NCI-H1436 treated with DMSO at 0.1 percent for 48 hours (cell line): ENCODE results near the gene CSTA.
"Not testable (repeated sequence)": the region's sequence is repeated elsewhere in the genome, so short reads cannot be mapped to it uniquely, and the experiment has no call there.

Source experiments
- DNase-seq: peaks from one replicate; lab custom pipeline; 2025; lab: John Stamatoyannopoulos, UW

The CSTA gene

DNA sequence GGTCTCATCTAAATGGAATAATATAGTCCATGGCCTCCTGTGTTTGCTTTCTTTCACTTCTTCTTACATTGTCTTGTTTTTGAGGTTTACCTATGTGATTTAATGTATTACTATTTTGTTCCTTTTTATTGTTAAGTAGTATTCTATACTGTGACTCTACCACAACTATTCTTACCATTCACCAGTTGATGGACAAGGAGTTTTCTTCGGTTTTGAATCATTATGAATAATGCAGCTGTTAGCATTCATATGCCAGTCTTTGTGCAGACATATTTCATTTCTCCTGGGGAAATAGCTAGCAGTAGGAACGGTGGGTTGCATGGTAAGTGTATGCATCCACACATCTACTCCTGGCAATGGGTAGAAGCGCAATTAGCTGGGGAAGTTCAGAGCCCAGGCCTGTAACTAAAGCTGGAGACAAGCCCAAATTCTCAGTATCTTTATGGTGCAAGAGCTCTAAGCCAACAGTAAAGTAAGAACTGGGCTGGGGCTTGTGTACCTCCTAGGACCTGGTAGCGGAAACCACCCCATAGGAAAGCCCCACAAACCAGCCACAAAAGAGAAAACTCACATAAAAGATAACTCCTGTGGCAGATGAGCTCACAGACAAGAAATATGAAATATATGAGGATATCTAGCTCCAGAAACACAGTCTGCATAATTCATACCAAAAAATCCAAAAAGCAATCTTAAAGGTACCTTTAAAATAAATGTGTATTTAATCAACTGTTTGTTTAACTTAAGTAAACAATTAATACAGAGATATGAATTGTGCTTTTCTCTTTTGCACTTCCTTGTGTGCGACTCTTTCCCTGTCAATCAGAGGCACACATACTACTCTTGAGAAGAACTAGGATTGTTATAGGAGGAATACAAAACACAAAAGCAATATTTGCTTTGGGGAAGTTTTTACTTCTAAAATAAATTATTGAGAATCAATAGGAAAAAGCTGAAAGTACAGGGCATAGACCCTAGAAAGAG is 2.7 kb upstream of the CSTA start:
- no peak for DNase-seq

DNA sequence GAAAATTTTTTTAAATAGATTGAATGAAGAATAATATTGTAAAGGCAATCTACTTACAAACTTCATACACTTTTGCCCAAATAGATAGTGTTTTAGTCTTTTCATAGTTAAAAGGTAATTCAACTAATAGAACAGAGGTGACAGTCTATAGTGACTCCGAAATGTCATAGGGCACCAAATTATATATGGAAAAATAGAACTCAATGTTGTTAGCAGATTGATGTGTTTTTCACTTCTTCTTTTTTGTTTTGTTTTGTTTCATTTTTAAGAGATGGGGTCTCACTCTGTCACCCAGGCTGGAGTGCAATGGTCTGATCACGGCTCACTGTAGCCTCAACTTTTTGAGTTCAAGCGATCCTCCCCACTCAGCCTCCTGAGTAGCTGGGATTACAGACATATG is 721 bp downstream of the CSTA start:
- no peak for DNase-seq

DNA sequence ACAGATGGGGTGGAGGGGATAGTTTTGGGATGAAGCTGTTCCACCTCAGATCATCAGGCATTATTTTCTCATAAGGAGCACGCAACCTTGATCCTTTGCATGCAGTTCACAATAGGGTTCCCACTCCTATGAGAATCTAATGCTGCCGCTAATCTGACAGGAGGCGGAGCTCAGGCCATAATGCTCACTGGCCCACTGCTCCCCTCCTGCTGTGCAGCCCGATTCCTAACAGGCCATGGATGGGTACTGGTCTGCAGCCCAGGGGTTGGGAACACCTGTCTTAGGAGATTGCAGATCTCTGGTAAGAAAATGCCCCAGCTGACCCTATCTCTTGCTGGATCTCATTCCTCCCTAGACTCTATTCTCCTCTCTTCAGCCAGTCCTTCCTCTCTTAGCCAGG is 6.8 kb downstream of the CSTA start:
- no peak for DNase-seq

- DNase-seq = no peak
These were observed 7.5 kb downstream of the CSTA start for GRCh38 chr3:122332551-122332950.

GRCh38 chr3:122342803-122343202 is 17.8 kb downstream of the CSTA start:
- DNase-seq = no peak

GRCh38 chr3:122343654-122344053 is 18.6 kb downstream of the CSTA start:
- DNase-seq = no peak

DNA sequence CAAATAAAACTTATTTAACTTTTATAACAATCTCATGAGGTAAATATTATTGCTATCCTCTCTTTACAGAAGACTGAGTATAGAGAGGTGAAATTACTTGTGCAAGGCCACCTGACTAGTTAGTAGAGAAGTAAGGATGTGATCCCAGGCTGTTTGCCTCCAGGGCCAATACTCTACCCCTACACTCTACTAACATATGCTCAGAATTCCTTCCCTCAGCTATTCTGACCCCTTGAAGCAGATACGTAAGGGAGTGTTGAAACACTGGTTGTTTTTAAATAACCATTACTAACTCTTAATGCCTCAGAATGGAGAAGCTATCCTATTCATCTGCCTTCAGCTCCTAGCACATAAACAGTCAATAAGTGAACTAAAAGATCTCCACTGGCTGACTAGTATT is 24.1 kb downstream of the CSTA start:
- DNase-seq = no peak

DNA sequence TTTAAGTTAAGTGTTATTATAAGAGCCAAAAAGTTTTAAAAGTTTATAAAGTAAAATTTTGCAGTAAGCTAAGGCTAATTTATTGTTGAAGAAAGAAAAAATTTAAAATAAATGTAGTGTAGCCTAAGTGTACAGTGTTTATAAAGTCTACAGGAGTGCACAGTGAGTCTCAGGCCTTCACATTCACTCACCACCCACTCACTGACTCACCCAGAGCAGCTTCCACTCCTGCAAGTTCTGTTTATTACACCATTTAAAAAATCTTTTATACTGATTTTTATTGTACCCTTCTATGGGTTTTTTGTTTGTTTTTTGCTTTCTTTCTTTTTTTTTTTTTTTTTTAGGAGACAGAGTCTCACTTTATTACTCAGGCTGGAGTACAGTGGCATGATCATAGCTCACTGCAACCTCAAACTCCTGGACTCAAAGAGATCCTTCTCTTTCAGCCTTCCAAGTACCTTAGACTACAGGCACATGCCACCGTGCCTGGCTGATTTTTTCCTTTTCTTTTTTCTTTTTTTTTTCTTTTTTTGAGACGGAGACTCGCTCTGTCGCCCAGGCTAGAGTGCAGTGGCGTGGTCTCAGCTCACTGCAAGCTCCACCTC is 25.9 kb downstream of the CSTA start:
- no peak for DNase-seq

GRCh38 chr3:122351612-122352011 is 26.6 kb downstream of the CSTA start:
- no peak for DNase-seq

DNA sequence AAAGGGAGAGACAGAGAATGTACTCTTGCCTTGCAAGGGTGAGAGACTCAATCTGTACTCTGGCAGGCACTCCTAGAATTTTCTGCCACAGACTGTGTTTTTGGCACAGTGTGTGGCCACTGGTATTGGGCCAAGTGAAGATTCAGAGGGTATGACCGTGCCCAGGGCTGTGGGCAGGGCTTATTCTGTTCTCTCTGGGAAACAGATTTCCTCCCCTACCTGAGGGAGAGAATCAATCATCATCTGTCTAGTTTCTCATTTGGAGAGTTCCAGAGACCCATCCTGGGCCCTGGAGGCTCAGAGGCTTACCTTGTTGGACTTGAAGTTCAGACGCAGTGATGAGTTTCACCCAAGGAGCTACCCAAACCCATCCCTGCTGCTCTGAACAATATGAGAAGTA is 28.2 kb downstream of the CSTA start:
- DNase-seq = no peak

DNA sequence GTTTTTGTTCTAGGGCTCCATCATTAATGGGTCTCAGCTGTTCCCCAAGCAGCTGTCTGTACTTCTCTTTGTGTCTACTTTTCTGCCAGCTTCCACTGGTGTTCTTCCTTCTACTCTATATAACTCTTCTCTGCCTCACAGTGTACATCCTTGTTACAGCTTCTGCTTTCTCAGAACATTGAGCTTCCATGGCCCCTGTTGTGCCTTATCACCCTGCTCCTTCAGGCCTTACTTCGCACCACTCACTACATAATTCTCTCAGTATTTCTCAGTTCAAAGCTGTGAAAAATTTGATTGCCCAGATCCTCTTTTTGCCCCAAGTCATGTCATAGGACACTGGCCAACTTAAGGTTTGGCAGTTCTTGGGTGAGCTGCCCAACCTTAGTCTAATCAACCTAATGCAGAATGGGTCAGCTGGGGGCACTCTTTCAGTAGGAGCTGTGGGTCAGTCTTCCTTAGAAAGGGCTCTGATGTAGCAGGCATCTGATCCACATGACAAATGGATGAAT is 28.9 kb downstream of the CSTA start:
- no peak for DNase-seq

- no peak for DNase-seq
These were observed 30.6 kb downstream of the CSTA start for GRCh38 chr3:122355612-122356011.

- DNase-seq = peak; percentile 87
These were observed 31.4 kb downstream of the CSTA start for GRCh38 chr3:122356402-122356801.

- DNase-seq = no peak
These were observed 33.0 kb downstream of the CSTA start for GRCh38 chr3:122357828-122358702.

DNA sequence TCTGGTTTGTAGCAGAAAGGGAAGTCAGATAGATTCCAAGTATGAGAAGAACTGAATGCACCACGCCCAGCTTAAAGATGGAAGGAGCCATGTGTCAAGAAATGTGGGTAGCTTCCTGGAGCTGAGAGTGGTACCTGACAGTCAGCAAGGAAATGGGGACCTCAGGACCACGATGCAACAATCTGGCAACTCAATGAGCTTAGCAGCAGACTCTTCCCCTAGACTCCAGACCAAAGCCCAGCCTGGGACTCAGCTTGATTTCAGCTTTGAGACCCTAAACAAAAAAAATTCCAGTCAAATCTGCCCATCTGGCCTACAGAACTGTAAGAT is 33.6 kb downstream of the CSTA start:
- no peak for DNase-seq

GRCh38 chr3:122362026-122362425 is 37.0 kb downstream of the CSTA start:
- no peak for DNase-seq

DNA sequence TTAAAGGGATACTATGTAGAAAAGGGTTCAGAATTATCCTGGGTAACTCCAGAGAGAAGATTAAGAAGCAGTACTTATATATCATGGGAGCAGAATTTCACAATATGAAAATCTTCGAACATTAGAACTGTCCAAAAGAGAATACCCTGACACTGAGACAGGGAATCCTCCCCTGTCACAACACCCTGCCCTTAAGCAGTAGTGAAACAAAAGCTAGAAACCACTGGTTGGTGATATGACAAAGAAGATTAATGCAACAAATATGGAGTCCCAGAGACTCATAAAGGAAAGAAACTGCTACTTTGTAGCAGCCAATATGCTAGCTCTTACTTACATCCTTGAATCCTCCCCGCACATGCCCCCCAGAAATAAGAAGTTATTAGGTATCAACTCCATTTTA is 39.4 kb downstream of the CSTA start:
- no peak for DNase-seq

- no peak for DNase-seq
These were observed 40.0 kb downstream of the CSTA start for GRCh38 chr3:122365073-122365472.

DNA sequence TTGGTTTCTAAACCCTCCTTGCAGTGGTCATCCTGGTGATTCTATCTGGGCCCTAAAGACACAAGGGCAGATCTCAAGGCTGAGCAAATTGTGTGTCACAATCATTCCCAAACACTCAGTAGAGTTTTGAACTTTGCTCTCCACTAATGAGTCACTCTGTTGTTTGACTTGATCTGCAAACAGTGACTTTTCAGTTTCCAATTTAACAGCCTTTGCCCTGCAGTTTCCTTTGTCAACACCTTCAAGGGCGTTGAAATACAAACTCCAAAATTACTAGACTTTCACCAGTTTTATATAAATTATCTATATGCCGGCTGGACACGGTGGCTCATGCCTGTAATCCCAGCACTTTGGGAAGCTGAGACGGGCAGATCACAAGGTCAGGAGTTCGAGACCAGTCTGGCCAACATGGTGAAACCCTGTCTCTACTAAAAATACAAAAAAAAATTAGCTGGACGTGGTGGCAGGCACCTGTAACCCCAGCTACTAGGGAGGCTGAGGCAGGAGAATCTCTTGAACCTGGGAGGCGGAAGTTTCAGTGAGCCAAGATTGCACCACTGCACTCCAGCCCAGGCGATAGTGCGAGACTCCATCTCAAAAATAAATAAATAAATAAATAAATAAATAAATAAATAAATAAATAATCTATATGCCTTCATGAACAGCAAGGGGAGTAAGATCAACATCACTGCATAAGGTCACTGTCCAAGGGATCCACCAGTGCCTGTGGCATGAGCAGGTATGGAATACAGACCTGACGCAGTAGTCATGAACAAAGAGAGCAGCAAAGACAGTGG is 40.7 kb downstream of the CSTA start:
- DNase-seq = not testable (repeated sequence)

DNA sequence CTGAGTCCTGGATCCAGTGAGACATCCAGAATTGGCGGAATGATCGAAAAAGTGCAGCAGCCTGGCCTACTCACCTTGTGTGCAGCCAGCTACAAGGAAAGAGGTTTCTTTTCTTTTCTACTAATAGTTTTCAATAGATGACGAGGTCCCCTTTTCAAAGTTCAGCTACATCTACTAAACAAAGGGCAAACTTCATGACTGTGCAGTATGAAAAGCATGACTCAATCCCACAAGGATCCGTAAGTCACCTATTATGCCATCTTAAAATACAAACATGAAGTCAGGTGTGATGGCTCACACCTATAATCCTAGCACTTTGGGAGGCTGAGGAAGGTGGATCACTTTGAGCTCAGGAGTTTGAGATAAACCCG is 41.3 kb downstream of the CSTA start:
- DNase-seq = no peak

- no peak for DNase-seq
These were observed 49.0 kb downstream of the CSTA start for GRCh38 chr3:122374034-122374433.

DNA sequence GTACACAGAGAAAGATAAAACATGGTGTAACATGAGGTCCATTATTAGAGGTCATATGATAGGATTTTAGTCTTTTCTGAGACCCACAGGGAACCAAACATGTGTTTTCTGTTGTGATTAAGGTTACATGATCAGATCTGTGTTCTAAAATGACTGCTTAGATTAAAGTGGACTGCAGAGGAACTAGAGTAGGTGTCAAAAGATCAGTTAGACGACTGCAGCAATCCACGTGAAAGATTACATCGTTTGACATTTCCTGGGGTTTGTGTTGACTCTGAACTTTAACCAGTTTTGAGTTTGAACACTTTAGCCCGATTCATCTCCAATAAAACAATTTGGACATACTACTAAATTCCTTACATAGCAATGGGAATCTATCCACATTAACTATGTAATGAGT is 52.9 kb downstream of the CSTA start:
- DNase-seq = no peak
